BLaER1 (cell line): Measurements from ENCODE around the gene SFXN3.
A peak's percentile ranks its signal among the peaks of the same experiment; 100 is the strongest.

Source experiments
- H3K27ac ChIP-seq: shearing (Covaris generic); formaldehyde crosslinking; 2 replicates; pipeline ENCODE4 v1.8.1; 2022
- H3K27me3 ChIP-seq: shearing (Covaris generic); formaldehyde crosslinking; 2 replicates; pipeline ENCODE4 v1.8.1; 2022
- H3K36me3 ChIP-seq: shearing (Covaris generic); formaldehyde crosslinking; 2 replicates; pipeline ENCODE4 v1.8.1; 2022
- H3K4me1 ChIP-seq: shearing (Covaris generic); formaldehyde crosslinking; 2 replicates; pipeline ENCODE4 v1.8.1; 2022
- H3K4me2 ChIP-seq: shearing (Covaris generic); formaldehyde crosslinking; 2 replicates; pipeline ENCODE4 v1.8.1; 2022
- H3K4me3 ChIP-seq: shearing (Covaris generic); formaldehyde crosslinking; 2 replicates; pipeline ENCODE4 v1.8.1; 2022
- H3K9ac ChIP-seq: shearing (Covaris generic); formaldehyde crosslinking; 2 replicates; pipeline ENCODE4 v1.8.1; 2022
- H3K9me3 ChIP-seq: shearing (Covaris generic); formaldehyde crosslinking; 2 replicates; pipeline ENCODE4 v1.8.1; 2022
- H4K20me1 ChIP-seq: shearing (Covaris generic); formaldehyde crosslinking; 2 replicates; pipeline ENCODE4 v1.8.1; 2022
- Cebpa-rat ChIP-seq: shearing (Covaris generic); IDR thresholded peaks from 2 replicates; pipeline ENCODE4 v1.8.1; 2022

Gene SFXN3

GRCh38 chr10:100999742-101000126, 31.3 kb upstream of the SFXN3 start, which contains the start of gene LZTS2:
Gene LZTS2 (plus strand): TSS chr10:100999808. CDS start chr10:101002539, 2,731 bp downstream.
- H3K27me3 ChIP-seq = no peaks in the 10 kb centered on the region
- no peak for TF ChIP-seq Cebpa-rat
- H3K36me3 ChIP-seq = peaks cover 37% of the 10 kb centered on the region
- peak within 1 kb of the TSS; percentile 98 for H3K27ac ChIP-seq
- peak within 1 kb of the TSS; percentile 92 for H3K4me3 ChIP-seq
- H3K9ac ChIP-seq = peak within 1 kb of the TSS; percentile 98
- peak within 1 kb of the TSS; percentile 99 for H3K4me2 ChIP-seq
- H3K9me3 ChIP-seq = no peaks in the 10 kb centered on the region
- peaks cover 35% of the 10 kb centered on the region for H4K20me1 ChIP-seq
- H3K4me1 ChIP-seq = peaks cover 44% of the 10 kb centered on the region

DNA sequence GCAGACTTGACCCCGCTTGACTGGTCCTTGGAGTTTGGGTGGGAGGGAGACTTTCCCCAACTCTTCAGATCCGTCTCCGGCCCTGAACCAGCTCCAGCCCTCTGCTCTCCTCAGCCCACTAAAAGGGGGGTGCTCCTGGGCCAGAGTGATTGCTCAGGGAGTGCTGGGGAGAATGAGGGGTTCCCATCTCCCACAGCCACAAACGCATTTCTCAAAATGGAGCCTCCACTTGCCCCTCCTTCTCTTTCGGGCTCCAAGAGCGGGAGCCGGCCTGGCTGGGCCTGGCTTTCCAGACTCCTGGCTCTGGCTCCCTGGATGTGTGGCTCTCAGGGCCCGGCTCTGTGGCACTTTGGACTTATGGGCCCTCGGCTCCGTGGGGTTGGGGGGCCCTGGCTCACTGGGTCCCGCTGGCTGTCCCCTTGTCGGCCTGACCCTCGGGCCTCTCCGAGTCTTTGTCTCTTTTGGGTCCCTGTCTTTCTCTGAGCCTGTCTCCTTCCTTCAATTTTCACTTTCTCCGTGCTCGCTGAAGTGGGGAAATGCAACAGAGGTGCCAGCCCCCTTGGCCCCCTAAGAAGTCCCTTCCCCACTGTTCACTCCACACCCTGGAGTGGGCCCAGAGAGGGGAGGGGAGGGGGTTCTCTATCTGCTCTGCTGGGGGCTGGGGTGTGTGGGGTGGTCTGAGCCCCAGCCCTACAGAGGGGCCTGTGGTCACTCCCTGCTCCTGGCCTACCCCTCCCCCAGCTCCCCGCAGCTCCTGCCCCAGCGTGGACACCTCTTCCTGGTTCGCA, 30.7 kb upstream of the SFXN3 start:
- Histone ChIP-seq H3K27me3 (no peaks in the 10 kb centered on the region), H3K4me1 (peaks cover 44% of the 10 kb centered on the region), H3K9ac (peak overlapping the region; percentile 98), H3K4me3 (peak overlapping the region; percentile 92), H3K36me3 (peaks cover 37% of the 10 kb centered on the region), H3K4me2 (peak overlapping the region; percentile 99), H3K27ac (peak overlapping the region; percentile 98), H4K20me1 (peaks cover 41% of the 10 kb centered on the region), H3K9me3 (no peaks in the 10 kb centered on the region)
- no peak for TF ChIP-seq Cebpa-rat

DNA sequence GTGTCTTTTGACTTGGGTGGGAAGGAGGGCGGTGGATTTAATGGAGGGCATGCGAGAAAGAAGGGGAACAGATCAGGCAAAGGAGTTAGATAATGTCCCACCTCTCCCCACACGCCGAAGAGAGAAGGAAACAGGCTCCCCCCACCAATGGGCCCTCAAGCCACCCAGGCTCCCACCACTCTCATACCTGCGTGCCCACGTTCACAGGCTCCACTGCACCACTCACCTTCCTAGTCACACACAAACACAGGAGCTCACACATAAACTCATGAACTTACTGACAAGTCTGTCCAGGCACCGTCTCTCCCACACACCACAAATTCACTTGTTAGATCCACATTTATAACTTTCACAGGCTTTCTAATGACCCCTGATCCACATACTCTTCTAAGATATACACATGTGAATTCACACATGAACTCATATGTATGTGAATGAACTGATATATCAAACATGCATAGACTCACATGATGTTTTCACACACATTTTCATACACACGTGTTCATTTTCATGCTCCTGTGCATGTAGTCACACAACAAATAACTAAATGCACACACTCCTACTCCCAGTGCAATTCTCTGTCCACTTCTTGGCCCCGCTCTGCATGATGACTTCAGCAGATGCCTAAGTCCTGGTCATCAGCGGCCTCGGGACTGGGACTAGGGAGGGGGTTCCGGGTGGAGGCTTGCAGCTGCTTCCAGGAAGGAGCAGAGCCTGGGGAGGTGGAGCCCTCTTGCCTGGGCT, 29.9 kb upstream of the SFXN3 start:
- Histone ChIP-seq H4K20me1 (peaks cover 48% of the 10 kb centered on the region), H3K27me3 (no peaks in the 10 kb centered on the region), H3K4me2 (peak overlapping the region; percentile 99), H3K36me3 (peaks cover 41% of the 10 kb centered on the region), H3K4me3 (peak overlapping the region; percentile 92), H3K4me1 (peaks cover 40% of the 10 kb centered on the region), H3K9me3 (no peaks in the 10 kb centered on the region), H3K9ac (peak overlapping the region; percentile 98), H3K27ac (peak overlapping the region; percentile 98)
- TF ChIP-seq Cebpa-rat = no peak

DNA sequence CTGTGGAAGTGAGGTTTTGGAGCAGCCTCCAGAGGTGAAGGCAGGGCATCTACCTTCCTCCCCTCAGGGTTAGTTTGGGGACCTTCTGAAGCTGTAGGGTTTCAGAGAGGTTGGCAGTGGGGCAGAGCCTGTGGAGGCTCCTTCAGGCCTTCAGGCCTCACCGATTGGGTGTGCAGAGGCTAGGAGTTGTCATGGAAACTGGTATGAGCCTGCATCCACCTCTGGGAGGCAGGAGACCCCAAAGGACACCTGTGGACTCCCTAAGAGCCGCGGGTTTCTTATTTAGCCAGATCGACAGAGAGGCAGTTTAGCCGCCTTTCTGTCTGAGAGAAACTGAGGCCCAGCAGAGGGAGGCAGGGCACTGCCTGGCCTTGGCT, 29.4 kb upstream of the SFXN3 start:
- peaks cover 53% of the 10 kb centered on the region for H4K20me1 ChIP-seq
- H3K27me3 ChIP-seq = no peaks in the 10 kb centered on the region
- peak overlapping the region; percentile 98 for H3K9ac ChIP-seq
- H3K4me3 ChIP-seq = peak overlapping the region; percentile 92
- no peak for TF ChIP-seq Cebpa-rat
- H3K4me1 ChIP-seq = peaks cover 36% of the 10 kb centered on the region
- H3K27ac ChIP-seq = peak overlapping the region; percentile 98
- no peaks in the 10 kb centered on the region for H3K9me3 ChIP-seq
- H3K4me2 ChIP-seq = peak overlapping the region; percentile 99
- peaks cover 47% of the 10 kb centered on the region for H3K36me3 ChIP-seq

GRCh38 chr10:101002456-101002855, 28.6 kb upstream of the SFXN3 start:
- Histone ChIP-seq H4K20me1 (peaks cover 62% of the 10 kb centered on the region), H3K4me2 (peak overlapping the region; percentile 99), H3K27ac (peak overlapping the region; percentile 98), H3K4me3 (peak overlapping the region; percentile 92; the same call in 1 of the 2 replicates), H3K9ac (peak overlapping the region; percentile 98), H3K4me1 (peaks cover 41% of the 10 kb centered on the region), H3K9me3 (no peaks in the 10 kb centered on the region), H3K27me3 (no peaks in the 10 kb centered on the region), H3K36me3 (peaks cover 55% of the 10 kb centered on the region)
- no peak for TF ChIP-seq Cebpa-rat

- Histone ChIP-seq H3K9me3 (no peaks in the 10 kb centered on the region), H3K4me3 (no peak overlapping the region), H3K4me1 (peaks cover 50% of the 10 kb centered on the region), H3K9ac (no peak overlapping the region), H3K27me3 (no peaks in the 10 kb centered on the region), H3K36me3 (peaks cover 56% of the 10 kb centered on the region), H4K20me1 (peaks cover 68% of the 10 kb centered on the region), H3K27ac (no peak overlapping the region), H3K4me2 (no peak overlapping the region)
- no peak for TF ChIP-seq Cebpa-rat
These were observed 27.3 kb upstream of the SFXN3 start for GRCh38 chr10:101003639-101004206.

- H4K20me1 ChIP-seq = peaks cover 68% of the 10 kb centered on the region
- no peak overlapping the region for H3K4me2 ChIP-seq
- peaks cover 56% of the 10 kb centered on the region for H3K36me3 ChIP-seq
- no peak overlapping the region for H3K9ac ChIP-seq
- H3K27ac ChIP-seq = no peak overlapping the region
- no peak for TF ChIP-seq Cebpa-rat
- H3K4me3 ChIP-seq = no peak overlapping the region
- H3K9me3 ChIP-seq = no peaks in the 10 kb centered on the region
- peaks cover 52% of the 10 kb centered on the region for H3K4me1 ChIP-seq
- H3K27me3 ChIP-seq = no peaks in the 10 kb centered on the region
These were observed 25.7 kb upstream of the SFXN3 start for GRCh38 chr10:101005361-101005760.

GRCh38 chr10:101005869-101006567, 25.0 kb upstream of the SFXN3 start:
- no peak for TF ChIP-seq Cebpa-rat
- Histone ChIP-seq H4K20me1 (peaks cover 68% of the 10 kb centered on the region), H3K27ac (no peak overlapping the region), H3K36me3 (peaks cover 56% of the 10 kb centered on the region), H3K9ac (no peak overlapping the region), H3K4me3 (no peak overlapping the region), H3K4me1 (peaks cover 46% of the 10 kb centered on the region), H3K4me2 (no peak overlapping the region), H3K27me3 (no peaks in the 10 kb centered on the region), H3K9me3 (no peaks in the 10 kb centered on the region)

- peaks cover 64% of the 10 kb centered on the region for H4K20me1 ChIP-seq
- H3K36me3 ChIP-seq = peaks cover 56% of the 10 kb centered on the region
- no peaks in the 10 kb centered on the region for H3K9me3 ChIP-seq
- TF ChIP-seq Cebpa-rat = no peak
- peak overlapping the region; percentile 60 for H3K9ac ChIP-seq
- peak overlapping the region; percentile 58; the same call in 1 of the 2 replicates for H3K27ac ChIP-seq
- no peak overlapping the region for H3K4me3 ChIP-seq
- H3K4me1 ChIP-seq = peaks cover 40% of the 10 kb centered on the region
- peak overlapping the region; percentile 39 for H3K4me2 ChIP-seq
- no peaks in the 10 kb centered on the region for H3K27me3 ChIP-seq
These were observed 24.4 kb upstream of the SFXN3 start for GRCh38 chr10:101006593-101007098.
